Upper lobe of left lung (tissue), 4 donors: Measurements from ENCODE around the gene CCBE1.

Source experiments
- EP300 ChIP-seq, 4 donors: sonication (generic); formaldehyde crosslinking; IDR thresholded peaks; one replicate each; pipeline ENCODE4 v1.5.1; 2017; ENCODE audit warnings: antibody characterized with exemption in 4 of 4, control low read depth in 2 of 4
- TF ChIP-seq, protein P1 (sequence below), 6 experiments: fragments of 450-650 bp in 4 of 6; fragments of 200-600 bp in 2 of 6; sonication (generic) in 2 of 6; IDR thresholded peaks; one replicate each; pipeline ENCODE4 v1.5.1; 2016 to 2019; ENCODE audit warnings: antibody characterized with exemption in 6 of 6

DNA sequence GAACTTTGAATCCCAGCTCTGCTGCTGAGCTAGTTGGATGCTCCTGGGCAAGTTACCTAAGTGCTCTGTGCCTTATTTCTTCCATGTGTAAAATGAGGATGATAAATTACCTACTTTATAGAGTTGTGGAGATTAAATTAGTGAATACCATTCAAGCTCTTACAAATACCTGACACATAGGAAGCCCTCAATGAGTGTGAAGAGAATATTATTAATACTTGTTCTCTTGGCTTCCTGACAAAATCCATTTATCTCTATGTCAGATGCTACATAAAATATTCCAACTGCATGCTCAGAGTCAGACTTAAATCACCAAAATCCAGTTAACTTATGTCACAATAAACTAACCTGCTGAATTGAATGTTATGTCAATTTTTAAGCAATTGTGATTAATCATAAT lies 42.9 kb upstream of the CCBE1 start:
- TF ChIP-seq EP300 (IDR thresholded peaks at IDR 0.05), result no peak
- TF ChIP-seq, protein P1, sequence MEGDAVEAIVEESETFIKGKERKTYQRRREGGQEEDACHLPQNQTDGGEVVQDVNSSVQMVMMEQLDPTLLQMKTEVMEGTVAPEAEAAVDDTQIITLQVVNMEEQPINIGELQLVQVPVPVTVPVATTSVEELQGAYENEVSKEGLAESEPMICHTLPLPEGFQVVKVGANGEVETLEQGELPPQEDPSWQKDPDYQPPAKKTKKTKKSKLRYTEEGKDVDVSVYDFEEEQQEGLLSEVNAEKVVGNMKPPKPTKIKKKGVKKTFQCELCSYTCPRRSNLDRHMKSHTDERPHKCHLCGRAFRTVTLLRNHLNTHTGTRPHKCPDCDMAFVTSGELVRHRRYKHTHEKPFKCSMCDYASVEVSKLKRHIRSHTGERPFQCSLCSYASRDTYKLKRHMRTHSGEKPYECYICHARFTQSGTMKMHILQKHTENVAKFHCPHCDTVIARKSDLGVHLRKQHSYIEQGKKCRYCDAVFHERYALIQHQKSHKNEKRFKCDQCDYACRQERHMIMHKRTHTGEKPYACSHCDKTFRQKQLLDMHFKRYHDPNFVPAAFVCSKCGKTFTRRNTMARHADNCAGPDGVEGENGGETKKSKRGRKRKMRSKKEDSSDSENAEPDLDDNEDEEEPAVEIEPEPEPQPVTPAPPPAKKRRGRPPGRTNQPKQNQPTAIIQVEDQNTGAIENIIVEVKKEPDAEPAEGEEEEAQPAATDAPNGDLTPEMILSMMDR (IDR thresholded peaks at IDR 0.05), result no peak
